Activated T-cell treated with anti-CD3 and anti-CD28 coated beads, Interleukin-2, amount 50 U/mL, for 4 hours (primary cell): ENCODE data around the gene ATG5. TPM values are rescaled to one million over a fixed set of nuclear protein-coding genes. Genes with fewer than 3 reads are reported as not detected.
A peak's percentile ranks its signal among the peaks of the same experiment; 100 is the strongest.
"Not testable (repeated sequence)": the region's sequence is repeated elsewhere in the genome, so short reads cannot be mapped to it uniquely, and the experiment has no call there.

Source experiments
- ATAC-seq, 2 donors: fragments of 200-7000 bp; cut with Tn5 transposase; one replicate each; pipeline ENCODE4 v1.10.0; 2021
- DNase-seq: peaks from one replicate; pipeline ENCODE4 v3.0.0-alpha.2; 2020
- H3K27me3 Mint-ChIP-seq: one replicate; pipeline ENCODE4 v1.8.0; 2021; ENCODE audit warnings: low read depth, mixed read lengths
- H3K36me3 Mint-ChIP-seq: one replicate; pipeline ENCODE4 v1.8.0; 2022; ENCODE audit warnings: mixed read lengths; ENCODE audit not compliant: insufficient read depth
- H3K4me1 Mint-ChIP-seq: one replicate; pipeline ENCODE4 v1.8.0; 2021; ENCODE audit warnings: low read depth, mixed read lengths
- H3K4me3 Mint-ChIP-seq: one replicate; pipeline ENCODE4 v1.8.0; 2021; ENCODE audit warnings: mild to moderate bottlenecking, moderate library complexity, mixed read lengths
- H3K9me3 Mint-ChIP-seq: one replicate; pipeline ENCODE4 v1.8.0; 2021; ENCODE audit warnings: mixed read lengths
- total RNA-seq, 3 donors: library from RNA; stranded (reverse); gene quantifications; one replicate each; pipeline ENCODE4 v1.2.1, GENCODE V29; 2021

The ATG5 gene
- total RNA-seq, 3 donors from 2014 or later, result 29.3 to 30.2 (median 29.5) TPM

GRCh38 chr6:106258726-106259125, 66.8 kb downstream of the ATG5 start:
- Mint-ChIP-seq H3K4me1 (peaks cover 9% of the 10 kb centered on the region), H3K9me3 (no peaks in the 10 kb centered on the region), H3K4me3 (no peak overlapping the region), H3K27me3 (no peaks in the 10 kb centered on the region), H3K36me3 (peaks cover 19% of the 10 kb centered on the region)
- DNase-seq, result no peak
- no peak for ATAC-seq

DNA sequence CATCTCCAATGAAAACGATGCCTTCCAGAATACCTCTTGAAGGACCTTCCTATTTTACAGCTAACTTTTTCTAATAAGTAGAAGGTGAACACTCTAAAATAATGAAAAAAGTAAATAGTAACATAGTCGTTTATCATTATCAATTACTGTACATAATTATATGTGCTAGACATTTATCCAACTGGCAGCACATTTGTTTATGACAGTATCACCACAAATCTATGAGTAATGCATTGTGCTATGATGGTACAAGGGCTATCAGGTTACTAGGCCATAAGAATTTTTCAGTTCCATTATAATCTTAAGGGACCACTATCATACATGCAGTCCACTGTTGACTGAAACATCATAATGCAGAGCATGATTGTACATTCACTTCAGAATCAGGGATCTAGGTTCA, 68.4 kb downstream of the ATG5 start:
- no peak overlapping the region for H3K4me3 Mint-ChIP-seq
- H3K27me3 Mint-ChIP-seq, result no peaks in the 10 kb centered on the region

DNA sequence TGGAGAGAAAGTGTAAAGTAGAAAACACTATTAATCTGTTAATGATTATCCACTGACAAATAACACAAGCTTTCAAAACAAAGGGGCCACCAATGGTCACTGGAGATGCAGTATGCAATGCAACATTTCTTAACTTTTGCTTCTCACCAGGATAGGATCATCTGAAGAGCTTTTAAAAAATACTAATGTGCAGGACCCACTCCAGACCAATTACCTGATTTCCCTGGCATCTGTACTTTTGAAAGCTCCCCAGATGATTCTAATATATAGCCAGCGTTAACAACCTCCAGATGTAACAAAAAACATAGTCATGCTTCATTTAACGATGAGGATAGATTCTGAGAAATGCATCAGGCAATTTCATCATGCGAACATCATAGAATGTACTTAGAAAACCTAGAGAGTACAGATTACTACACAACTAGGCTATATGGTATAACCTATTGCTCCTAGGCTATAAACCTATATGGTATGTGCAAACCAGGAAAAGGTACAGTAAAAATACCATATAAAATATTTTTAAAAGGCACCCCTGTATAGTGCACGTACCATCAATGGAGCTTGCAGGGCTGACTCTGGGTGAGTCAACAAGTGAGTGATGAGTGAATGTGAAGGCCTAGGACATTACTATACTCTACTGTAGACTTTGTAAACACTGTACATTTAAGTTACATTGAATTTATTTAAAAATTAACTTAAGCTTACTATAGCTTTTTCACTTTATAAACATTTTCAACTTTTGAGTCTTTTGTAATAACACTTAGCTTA, 69.2 kb downstream of the ATG5 start:
- H3K4me1 Mint-ChIP-seq, result peaks cover 10% of the 10 kb centered on the region
- DNase-seq, result no peak
- no peaks in the 10 kb centered on the region for H3K27me3 Mint-ChIP-seq
- no peaks in the 10 kb centered on the region for H3K9me3 Mint-ChIP-seq
- H3K4me3 Mint-ChIP-seq, result no peak overlapping the region
- H3K36me3 Mint-ChIP-seq, result peaks cover 18% of the 10 kb centered on the region
- ATAC-seq, result no peak

More for the DNA sequence above, 68.4 kb downstream of the ATG5 start:
- ATAC-seq (no peak), DNase-seq (no peak)
- Mint-ChIP-seq H3K36me3 (peaks cover 20% of the 10 kb centered on the region), H3K9me3 (no peaks in the 10 kb centered on the region), H3K4me1 (peaks cover 10% of the 10 kb centered on the region)

GRCh38 chr6:106255306-106255705, 70.3 kb downstream of the ATG5 start:
- H3K9me3 Mint-ChIP-seq, result no peaks in the 10 kb centered on the region
- peaks cover 7% of the 10 kb centered on the region for H3K36me3 Mint-ChIP-seq

DNA sequence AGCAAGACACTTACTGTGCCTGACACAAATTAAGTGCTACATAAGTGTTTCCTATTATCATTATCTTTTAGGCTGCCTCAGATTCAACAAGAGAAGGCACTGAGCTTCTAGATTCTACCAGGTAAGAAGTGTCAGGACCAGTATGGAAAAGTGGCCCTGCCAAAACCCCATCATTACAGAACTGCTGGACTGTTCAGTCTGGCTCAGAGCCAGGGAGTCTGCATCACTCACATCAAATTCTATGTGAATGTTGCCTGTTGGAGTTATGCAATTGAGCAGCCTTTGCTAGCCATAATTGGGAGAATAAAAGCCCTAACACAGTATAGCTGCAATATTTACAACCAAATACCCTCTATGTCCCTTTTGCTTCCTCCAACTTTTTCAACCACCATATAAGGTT, 70.9 kb downstream of the ATG5 start:
- no peaks in the 10 kb centered on the region for H3K9me3 Mint-ChIP-seq
- H3K4me3 Mint-ChIP-seq, result no peak overlapping the region
- H3K36me3 Mint-ChIP-seq, result peaks cover 2% of the 10 kb centered on the region
- no peak for ATAC-seq
- DNase-seq, result no peak
- H3K4me1 Mint-ChIP-seq, result peaks cover 12% of the 10 kb centered on the region
- H3K27me3 Mint-ChIP-seq, result no peaks in the 10 kb centered on the region

More at GRCh38 chr6:106255306-106255705, 70.3 kb downstream of the ATG5 start:
- no peak for DNase-seq
- no peak overlapping the region for H3K4me3 Mint-ChIP-seq
- ATAC-seq, result no peak
- no peaks in the 10 kb centered on the region for H3K27me3 Mint-ChIP-seq
- peaks cover 10% of the 10 kb centered on the region for H3K4me1 Mint-ChIP-seq

DNA sequence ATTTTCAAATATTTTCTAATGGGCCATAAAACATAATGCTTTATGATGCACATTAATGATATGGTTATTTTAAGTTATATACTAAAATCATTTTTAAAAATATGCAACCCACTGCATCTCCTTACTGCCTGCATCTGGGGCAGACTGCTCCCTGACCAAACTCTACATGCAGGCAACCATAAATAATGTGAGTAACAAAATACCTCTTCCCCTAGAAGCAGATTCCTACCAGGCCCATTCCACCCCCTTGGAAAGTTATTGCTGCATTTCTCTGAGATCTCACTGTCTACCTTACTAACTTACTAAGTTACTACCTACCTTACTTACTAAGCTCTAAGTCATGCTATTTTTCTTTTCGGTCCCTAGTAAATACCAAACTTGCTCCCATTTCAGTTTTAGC, 71.8 kb downstream of the ATG5 start:
- no peak for ATAC-seq
- Mint-ChIP-seq H3K36me3 (peaks cover 4% of the 10 kb centered on the region), H3K4me1 (peaks cover 12% of the 10 kb centered on the region), H3K4me3 (no peak overlapping the region), H3K27me3 (no peaks in the 10 kb centered on the region), H3K9me3 (no peaks in the 10 kb centered on the region)
- no peak for DNase-seq

GRCh38 chr6:106253172-106253571, 72.4 kb downstream of the ATG5 start:
- DNase-seq (no peak), ATAC-seq (no peak)
- no peak overlapping the region for H3K4me3 Mint-ChIP-seq
- H3K4me1 Mint-ChIP-seq, result peaks cover 14% of the 10 kb centered on the region
- no peaks in the 10 kb centered on the region for H3K9me3 Mint-ChIP-seq
- peaks cover 7% of the 10 kb centered on the region for H3K36me3 Mint-ChIP-seq
- H3K27me3 Mint-ChIP-seq, result no peaks in the 10 kb centered on the region

- no peak for DNase-seq
- no peak for ATAC-seq
Observed at GRCh38 chr6:106252687-106253086, 72.9 kb downstream of the ATG5 start.

GRCh38 chr6:106251531-106252255, 73.9 kb downstream of the ATG5 start:
- ATAC-seq, H3K27me3 Mint-ChIP-seq, H3K4me3 Mint-ChIP-seq, H3K9me3 Mint-ChIP-seq, DNase-seq: not testable (repeated sequence)
- Mint-ChIP-seq H3K4me1 (peaks cover 22% of the 10 kb centered on the region), H3K36me3 (peaks cover 18% of the 10 kb centered on the region)

More at GRCh38 chr6:106252687-106253086, 72.9 kb downstream of the ATG5 start:
- H3K36me3 Mint-ChIP-seq, result peaks cover 10% of the 10 kb centered on the region
- H3K27me3 Mint-ChIP-seq, result no peaks in the 10 kb centered on the region
- peaks cover 15% of the 10 kb centered on the region for H3K4me1 Mint-ChIP-seq
- H3K9me3 Mint-ChIP-seq, result no peaks in the 10 kb centered on the region
- H3K4me3 Mint-ChIP-seq, result no peak overlapping the region

DNA sequence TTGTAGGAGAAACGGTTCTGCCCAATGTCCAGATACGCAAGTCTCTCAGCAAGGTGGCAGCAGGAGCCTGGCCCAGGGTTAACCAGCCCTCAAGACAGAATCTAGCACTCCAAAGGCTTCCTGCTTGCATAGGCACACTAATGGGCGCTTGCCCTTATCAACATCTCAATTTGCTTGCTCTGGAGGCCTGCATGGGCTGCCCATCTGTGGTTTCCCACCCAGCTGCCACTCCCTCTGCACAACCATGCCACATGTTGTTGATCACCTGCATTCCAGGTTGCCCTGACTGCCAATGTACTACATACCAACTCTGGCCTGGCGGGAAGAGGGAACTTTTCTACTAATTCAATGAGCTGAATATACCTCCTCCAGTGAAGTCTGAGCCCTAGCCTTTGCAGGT, 74.6 kb downstream of the ATG5 start:
- ATAC-seq, result no peak
- peaks cover 19% of the 10 kb centered on the region for H3K36me3 Mint-ChIP-seq

GRCh38 chr6:106249658-106250057, 75.9 kb downstream of the ATG5 start:
- peaks cover 18% of the 10 kb centered on the region for H3K4me1 Mint-ChIP-seq
- no peak for ATAC-seq

More for the DNA sequence above, 74.6 kb downstream of the ATG5 start:
- no peak overlapping the region for H3K4me3 Mint-ChIP-seq
- H3K9me3 Mint-ChIP-seq, result no peaks in the 10 kb centered on the region
- peaks cover 20% of the 10 kb centered on the region for H3K4me1 Mint-ChIP-seq
- H3K27me3 Mint-ChIP-seq, result no peaks in the 10 kb centered on the region
- DNase-seq, result no peak

GRCh38 chr6:106247733-106248132, 77.8 kb downstream of the ATG5 start:
- H3K36me3 Mint-ChIP-seq, result peaks cover 28% of the 10 kb centered on the region
- ATAC-seq (peak; percentile 80 to 89), DNase-seq (no peak)
- peaks cover 11% of the 10 kb centered on the region for H3K4me1 Mint-ChIP-seq
- H3K9me3 Mint-ChIP-seq, result no peaks in the 10 kb centered on the region
- H3K4me3 Mint-ChIP-seq, result no peak overlapping the region
- H3K27me3 Mint-ChIP-seq, result no peaks in the 10 kb centered on the region

More at GRCh38 chr6:106249658-106250057, 75.9 kb downstream of the ATG5 start:
- no peaks in the 10 kb centered on the region for H3K27me3 Mint-ChIP-seq
- peaks cover 19% of the 10 kb centered on the region for H3K36me3 Mint-ChIP-seq
- no peak for DNase-seq
- H3K4me3 Mint-ChIP-seq, result no peak overlapping the region
- no peaks in the 10 kb centered on the region for H3K9me3 Mint-ChIP-seq

- Mint-ChIP-seq H3K36me3 (peaks cover 31% of the 10 kb centered on the region), H3K9me3 (no peaks in the 10 kb centered on the region), H3K27me3 (no peaks in the 10 kb centered on the region), H3K4me1 (peaks cover 11% of the 10 kb centered on the region), H3K4me3 (no peak overlapping the region)
- peak; percentile 14 to 35 for ATAC-seq
- DNase-seq, result no peak
Observed at GRCh38 chr6:106247293-106247692, 78.3 kb downstream of the ATG5 start.

GRCh38 chr6:106244931-106245330, 80.6 kb downstream of the ATG5 start:
- DNase-seq (no peak), ATAC-seq (no peak)
- Mint-ChIP-seq H3K27me3 (no peaks in the 10 kb centered on the region), H3K36me3 (peaks cover 41% of the 10 kb centered on the region), H3K4me3 (no peak overlapping the region), H3K9me3 (no peaks in the 10 kb centered on the region), H3K4me1 (peaks cover 11% of the 10 kb centered on the region)

DNA sequence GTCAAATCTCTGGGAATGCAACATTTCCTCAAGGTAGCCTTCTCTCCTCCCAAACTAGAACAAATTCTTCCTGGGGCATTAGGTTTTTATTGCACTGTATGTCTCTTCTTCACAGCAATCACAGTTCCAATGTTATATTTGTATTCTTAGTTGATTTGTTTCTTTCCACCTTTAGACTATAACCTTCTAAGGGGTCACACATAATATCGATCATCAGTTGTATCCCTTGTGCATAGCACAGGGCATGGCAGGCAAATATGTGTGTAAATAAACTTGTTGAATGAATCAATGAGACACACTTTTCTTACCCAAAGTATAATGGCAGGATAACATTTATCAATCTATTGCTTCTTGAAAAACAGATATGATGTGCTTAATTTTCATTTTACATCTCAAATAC, 81.0 kb downstream of the ATG5 start:
- Mint-ChIP-seq H3K4me3 (no peak overlapping the region), H3K4me1 (peaks cover 10% of the 10 kb centered on the region), H3K36me3 (peaks cover 41% of the 10 kb centered on the region), H3K27me3 (no peaks in the 10 kb centered on the region), H3K9me3 (no peaks in the 10 kb centered on the region)
- DNase-seq (no peak), ATAC-seq (no peak)
